ENCODE results near the gene FAM83C.

DNA sequence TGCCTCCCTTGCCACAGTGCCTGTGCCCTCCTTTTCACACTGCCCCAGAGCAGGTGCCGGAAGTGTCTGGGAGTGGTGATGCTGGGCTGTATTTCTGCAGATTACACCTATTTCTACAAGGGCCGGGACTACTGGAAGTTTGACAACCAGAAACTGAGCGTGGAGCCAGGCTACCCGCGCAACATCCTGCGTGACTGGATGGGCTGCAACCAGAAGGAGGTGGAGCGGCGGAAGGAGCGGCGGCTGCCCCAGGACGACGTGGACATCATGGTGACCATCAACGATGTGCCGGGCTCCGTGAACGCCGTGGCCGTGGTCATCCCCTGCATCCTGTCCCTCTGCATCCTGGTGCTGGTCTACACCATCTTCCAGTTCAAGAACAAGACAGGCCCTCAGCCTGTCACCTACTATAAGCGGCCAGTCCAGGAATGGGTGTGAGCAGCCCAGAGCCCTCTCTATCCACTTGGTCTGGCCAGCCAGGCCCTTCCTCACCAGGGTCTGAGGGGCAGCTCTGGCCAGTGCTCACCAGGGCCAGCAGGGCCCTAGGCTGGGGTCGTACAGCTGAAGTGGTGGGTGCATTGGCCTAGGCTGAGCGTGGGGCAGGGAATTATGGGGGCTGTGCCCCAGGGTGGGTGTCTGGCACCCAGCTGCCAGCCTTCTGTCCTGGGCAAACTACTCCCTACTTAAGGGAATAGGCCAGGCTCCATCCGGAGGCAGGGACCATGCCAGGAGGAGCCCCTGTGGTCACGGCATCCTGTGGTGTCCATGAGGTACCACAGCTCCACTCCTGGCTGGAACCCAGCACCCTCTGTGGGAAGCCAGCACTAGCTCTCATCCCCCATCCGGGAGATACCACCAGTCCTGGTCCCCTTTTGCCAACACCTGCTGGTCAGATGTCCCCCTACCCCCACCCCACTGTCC lies 17.8 kb downstream of the FAM83C start:
- TF ChIP-seq CTBP1 (IDR thresholded peaks at IDR 0.05; ENCODE audit: borderline replicate concordance) (no peak), SP1 (IDR thresholded peaks at IDR 0.05) (no peak), TARDBP (IDR thresholded peaks at IDR 0.05) (no peak), ZNF384 (IDR thresholded peaks at IDR 0.05) (no peak), BHLHE40 (IDR thresholded peaks at IDR 0.05; ENCODE audit: borderline replicate concordance) (no peak), FOXK2 (IDR thresholded peaks at IDR 0.05) (no peak), L3MBTL2 (conservative IDR thresholded peaks at IDR 0.05) (no peak), LEF1 (IDR thresholded peaks at IDR 0.05; ENCODE audit: borderline replicate concordance) (no peak), SUZ12 (IDR thresholded peaks at IDR 0.05) (no peak), FOXA1 (IDR thresholded peaks at IDR 0.05) (no peak)
- TF ChIP-seq, protein P1, sequence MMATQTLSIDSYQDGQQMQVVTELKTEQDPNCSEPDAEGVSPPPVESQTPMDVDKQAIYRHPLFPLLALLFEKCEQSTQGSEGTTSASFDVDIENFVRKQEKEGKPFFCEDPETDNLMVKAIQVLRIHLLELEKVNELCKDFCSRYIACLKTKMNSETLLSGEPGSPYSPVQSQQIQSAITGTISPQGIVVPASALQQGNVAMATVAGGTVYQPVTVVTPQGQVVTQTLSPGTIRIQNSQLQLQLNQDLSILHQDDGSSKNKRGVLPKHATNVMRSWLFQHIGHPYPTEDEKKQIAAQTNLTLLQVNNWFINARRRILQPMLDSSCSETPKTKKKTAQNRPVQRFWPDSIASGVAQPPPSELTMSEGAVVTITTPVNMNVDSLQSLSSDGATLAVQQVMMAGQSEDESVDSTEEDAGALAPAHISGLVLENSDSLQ (IDR thresholded peaks at IDR 0.05) = no peak

Data from HEK293T (cell line).